ELF-1 (cell line): ENCODE measurements around the gene PIK3R3.

Experiments
- DNase-seq: peaks from one replicate; pipeline ENCODE4 v3.0.0-alpha.2; 2016; ENCODE audit warnings: low read depth, low spot score

PIK3R3 gene

GRCh38 chr1:46157916-46158311, 25.5 kb upstream of the PIK3R3 start:
- no peak for DNase-seq

GRCh38 chr1:46153732-46154131, 21.3 kb upstream of the PIK3R3 start:
- no peak for DNase-seq

GRCh38 chr1:46153228-46153627, 20.8 kb upstream of the PIK3R3 start:
- DNase-seq = no peak

GRCh38 chr1:46152016-46152415, 19.6 kb upstream of the PIK3R3 start:
- no peak for DNase-seq

GRCh38 chr1:46150085-46150484, 17.7 kb upstream of the PIK3R3 start:
- no peak for DNase-seq

GRCh38 chr1:46148318-46148717, 15.9 kb upstream of the PIK3R3 start:
- no peak for DNase-seq

GRCh38 chr1:46137916-46138315, 5.5 kb upstream of the PIK3R3 start:
- DNase-seq = no peak

GRCh38 chr1:46136711-46137110, 4.3 kb upstream of the PIK3R3 start:
- DNase-seq = no peak

GRCh38 chr1:46134660-46135331, 2.4 kb upstream of the PIK3R3 start:
- DNase-seq = no peak

- DNase-seq = no peak
Observed at GRCh38 chr1:46133781-46134350, 1.4 kb upstream of the PIK3R3 start.

GRCh38 chr1:46133181-46133658, 791 bp upstream of the PIK3R3 start:
- no peak for DNase-seq

- peak; percentile 45 for DNase-seq
Observed at GRCh38 chr1:46131712-46132528, 509 bp downstream of the PIK3R3 start.

GRCh38 chr1:46131093-46131492, 1.3 kb downstream of the PIK3R3 start:
- DNase-seq = no peak

GRCh38 chr1:46130606-46131005, 1.8 kb downstream of the PIK3R3 start:
- no peak for DNase-seq

- no peak for DNase-seq
Observed at GRCh38 chr1:46130121-46130520, 2.3 kb downstream of the PIK3R3 start.

GRCh38 chr1:46128344-46128743, 4.1 kb downstream of the PIK3R3 start:
- no peak for DNase-seq

- DNase-seq = no peak
Observed at GRCh38 chr1:46118856-46119255, 13.6 kb downstream of the PIK3R3 start.

GRCh38 chr1:46117810-46118494, 14.5 kb downstream of the PIK3R3 start:
- DNase-seq = no peak

GRCh38 chr1:46114925-46115603, 17.4 kb downstream of the PIK3R3 start:
- no peak for DNase-seq

- DNase-seq = no peak
Observed at GRCh38 chr1:46113948-46114347, 18.5 kb downstream of the PIK3R3 start.

- no peak for DNase-seq
Observed at GRCh38 chr1:46112108-46112507, 20.3 kb downstream of the PIK3R3 start.

- DNase-seq = no peak
Observed at GRCh38 chr1:46110521-46110920, 21.9 kb downstream of the PIK3R3 start.
